Testis (tissue), 5 donors: ENCODE measurements around the gene RFC3. TPM values are rescaled to one million over a fixed set of nuclear protein-coding genes. Genes with fewer than 3 reads are reported as not detected.

ENCODE experiments used
- DNase-seq: peaks from one replicate; pipeline ENCODE4 v3.0.0-alpha.2; 2019
- H3K27ac ChIP-seq, 2 donors: fragments of 200-600 bp; sonication (generic); one replicate each; pipeline ENCODE4 v1.5.1; 2019
- H3K27me3 ChIP-seq: fragments of 200-600 bp; sonication (generic); one replicate; pipeline ENCODE4 v1.5.1; 2019
- H3K36me3 ChIP-seq: fragments of 200-600 bp; sonication (generic); one replicate; pipeline ENCODE4 v1.5.1; 2017; ENCODE audit warnings: low read depth; ENCODE audit errors: missing control alignments
- H3K4me1 ChIP-seq: fragments of 200-600 bp; sonication (generic); one replicate; pipeline ENCODE4 v1.5.1; 2019
- H3K4me3 ChIP-seq, 2 donors: fragments of 200-600 bp; sonication (generic); one replicate each; pipeline ENCODE4 v1.5.1; 2017 to 2019
- H3K9me3 ChIP-seq: fragments of 200-600 bp; sonication (generic); one replicate; pipeline ENCODE4 v1.5.1; 2017
- POLR2A ChIP-seq: fragments of 450-650 bp; IDR thresholded peaks from one replicate; pipeline ENCODE4 v1.6.1; 2017; ENCODE audit warnings: antibody characterized with exemption, mild to moderate bottlenecking, moderate library complexity
- WGBS, 2 donors: methylation state at CpG; one replicate each; pipeline ENCODE4 v1.1.5; 2018; 5-methylcytosine and 5-hydroxymethylcytosine counted together
- intact Hi-C: fragments of 100-400 bp; cut with DNase I; formaldehyde crosslinking; loops from one replicate; pipeline ENCODE4 v1.15.1; 2023; ENCODE audit warnings: low total_unique reads
- long read RNA-seq, 2 donors: transcript quantifications; one replicate each; lab custom pipeline, GENCODE V29; 2026
- polyA plus RNA-seq: library from polyadenylated mRNA; stranded (reverse); fragments of 350-450 nt; fragmentation: Illumina TruSeq; extraction: RNeasy Lipid Tissue Mini Kit (QIAGEN cat#74804); gene quantifications from one replicate; pipeline ENCODE4 v1.2.3, GENCODE V29; 2014; ENCODE audit warnings: low read depth, low replicate concordance; ENCODE audit not compliant: insufficient read depth
- total RNA-seq, 2 donors: library from RNA; depleted of rRNA; stranded (reverse); fragments of >200 nt; gene quantifications; one replicate each; pipeline ENCODE4 v1.2.3, GENCODE V29; 2016
- TF ChIP-seq, protein P1 (sequence below), 3 experiments: fragments of 450-650 bp in 2 of 3; fragments of 200-600 bp in 1 of 3; sonication (generic) in 1 of 3; IDR thresholded peaks; one replicate each; pipeline ENCODE4 v1.5.1; 2016 to 2019; ENCODE audit warnings: antibody characterized with exemption in 3 of 3, mild to moderate bottlenecking in 2 of 3, moderate library complexity in 1 of 3

The RFC3 gene
- total RNA-seq (10 to 100 TPM; 35.1 to 42.2 TPM), polyA plus RNA-seq (20.2 TPM)
- long read RNA-seq, donor 1, transcript RFC3-201 (9 exons, 2,402 nt): major isoform, 7 of 14 reads
- long read RNA-seq, donor 1, partial matches to known transcripts: 7 of 14 reads
- long read RNA-seq, donor 1, other reads (novel, unspliced or antisense): 0 of 14 reads
- long read RNA-seq, donor 2, transcript RFC3-201 (9 exons, 2,402 nt): major isoform, 12 of 12 reads
- long read RNA-seq, donor 2, partial matches to known transcripts: 0 of 12 reads
- long read RNA-seq, donor 2, other reads (novel, unspliced or antisense): 0 of 12 reads

DNA sequence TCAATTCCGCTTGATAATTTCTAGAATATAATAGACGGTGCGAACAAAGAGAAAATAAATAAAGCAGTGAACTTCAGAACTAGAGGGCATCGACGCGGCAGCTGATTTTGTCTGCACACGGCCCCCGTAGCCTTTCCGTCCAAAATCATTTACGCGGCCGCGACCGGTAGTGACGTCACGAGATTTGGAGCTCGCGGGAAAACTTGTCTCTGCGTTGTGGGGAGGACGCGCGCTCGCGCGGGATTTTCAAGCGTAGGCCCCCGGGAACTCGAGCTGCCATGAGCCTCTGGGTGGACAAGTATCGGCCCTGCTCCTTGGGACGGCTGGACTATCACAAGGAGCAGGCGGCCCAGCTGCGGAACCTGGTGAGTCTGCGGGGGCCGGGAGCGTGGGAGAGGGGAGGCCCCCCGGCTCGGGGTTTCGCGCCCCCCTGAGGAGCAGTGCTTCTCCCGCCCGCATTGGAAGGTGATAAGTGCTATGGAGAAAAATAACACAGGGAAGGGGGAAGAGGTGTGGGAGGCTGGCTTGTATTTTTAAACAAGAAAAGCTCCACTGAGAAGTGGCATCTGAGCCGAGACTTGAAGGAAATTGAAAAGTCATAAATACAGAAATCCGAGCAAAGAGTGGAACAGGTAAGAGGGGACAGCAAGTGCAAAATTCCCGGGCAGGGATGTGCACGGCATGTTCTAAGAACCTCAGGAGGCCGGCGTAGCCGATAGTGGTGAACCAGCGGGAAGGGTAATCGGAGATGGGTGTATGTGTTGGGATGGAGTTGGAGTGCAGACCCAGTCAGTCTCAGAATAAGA is at the start of gene RFC3:
RFC3 (plus strand) TSS at position 249 of the 806 bp plus-strand sequence; CDS start at position 279, 30 bp downstream.
- 0 to 1% methylated on average over 26 to 50 of the region's 50 CpGs for WGBS, 2 donors
- Histone ChIP-seq H3K36me3 (no peaks in the 10 kb centered on the region), H3K4me3 (peak within 1 kb of the TSS; percentile 76 to 77), H3K27ac (peak within 1 kb of the TSS; percentile 34 to 84), H3K4me1 (no peaks in the 10 kb centered on the region), H3K9me3 (no peaks in the 10 kb centered on the region), H3K27me3 (no peaks in the 10 kb centered on the region)
- DNase-seq: peak; percentile 98
- intact Hi-C loops: no loop called here
- peak; percentile 4 for TF ChIP-seq POLR2A
- TF ChIP-seq, protein P1, sequence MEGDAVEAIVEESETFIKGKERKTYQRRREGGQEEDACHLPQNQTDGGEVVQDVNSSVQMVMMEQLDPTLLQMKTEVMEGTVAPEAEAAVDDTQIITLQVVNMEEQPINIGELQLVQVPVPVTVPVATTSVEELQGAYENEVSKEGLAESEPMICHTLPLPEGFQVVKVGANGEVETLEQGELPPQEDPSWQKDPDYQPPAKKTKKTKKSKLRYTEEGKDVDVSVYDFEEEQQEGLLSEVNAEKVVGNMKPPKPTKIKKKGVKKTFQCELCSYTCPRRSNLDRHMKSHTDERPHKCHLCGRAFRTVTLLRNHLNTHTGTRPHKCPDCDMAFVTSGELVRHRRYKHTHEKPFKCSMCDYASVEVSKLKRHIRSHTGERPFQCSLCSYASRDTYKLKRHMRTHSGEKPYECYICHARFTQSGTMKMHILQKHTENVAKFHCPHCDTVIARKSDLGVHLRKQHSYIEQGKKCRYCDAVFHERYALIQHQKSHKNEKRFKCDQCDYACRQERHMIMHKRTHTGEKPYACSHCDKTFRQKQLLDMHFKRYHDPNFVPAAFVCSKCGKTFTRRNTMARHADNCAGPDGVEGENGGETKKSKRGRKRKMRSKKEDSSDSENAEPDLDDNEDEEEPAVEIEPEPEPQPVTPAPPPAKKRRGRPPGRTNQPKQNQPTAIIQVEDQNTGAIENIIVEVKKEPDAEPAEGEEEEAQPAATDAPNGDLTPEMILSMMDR (IDR thresholded peaks at IDR 0.05): peak in 1 of 3 experiments; percentile 18

- intact Hi-C loops: no loop called here
These were observed 46.7 kb upstream of the RFC3 start for GRCh38 chr13:33771296-33771695.

DNA sequence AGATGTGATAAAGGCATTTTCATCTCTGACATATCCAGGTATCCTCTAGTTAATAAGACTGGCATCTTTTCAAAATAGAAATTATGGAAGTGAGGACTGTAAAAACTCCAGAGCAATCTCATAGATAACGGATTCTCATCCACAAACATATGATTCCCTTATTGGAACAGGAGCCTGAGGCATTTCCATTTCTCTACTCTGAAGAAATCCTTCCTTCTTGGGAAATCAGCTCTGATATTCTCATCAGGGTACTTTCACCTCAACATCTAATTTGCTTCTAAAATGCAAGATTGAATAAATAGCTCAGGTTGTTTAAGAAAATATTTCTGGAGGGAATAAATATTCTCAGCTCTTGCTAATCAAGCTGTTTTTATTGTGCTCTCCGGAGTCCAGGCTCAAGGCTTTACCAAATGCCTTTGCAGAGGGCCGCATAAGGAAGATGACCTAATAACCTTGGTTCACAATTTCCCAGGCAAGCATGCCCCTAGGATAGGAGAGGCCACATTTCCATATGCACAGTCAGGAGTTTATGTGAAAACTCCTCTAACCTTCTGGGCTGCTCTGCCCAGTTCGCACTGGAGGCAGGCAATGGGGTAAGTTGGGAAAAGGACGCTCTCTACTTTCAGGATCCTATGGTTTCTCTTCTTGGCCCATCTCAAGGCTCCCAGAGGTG is 44.0 kb upstream of the RFC3 start:
- H3K9me3 ChIP-seq: no peaks in the 10 kb centered on the region
- intact Hi-C loops: no loop called here
- TF ChIP-seq, protein P1 (IDR thresholded peaks at IDR 0.05): no peak
- TF ChIP-seq POLR2A: no peak
- DNase-seq: no peak
- no peak overlapping the region for H3K4me3 ChIP-seq
- H3K4me1 ChIP-seq: peaks cover 3% of the 10 kb centered on the region
- H3K27me3 ChIP-seq: no peaks in the 10 kb centered on the region
- H3K36me3 ChIP-seq: no peaks in the 10 kb centered on the region
- no peak overlapping the region for H3K27ac ChIP-seq
- 64 to 66% methylated on average over 5 of the region's 5 CpGs for WGBS, 2 donors

More at GRCh38 chr13:33771296-33771695, 46.7 kb upstream of the RFC3 start:
- no peak for DNase-seq
- no peak overlapping the region for H3K27ac ChIP-seq
- H3K36me3 ChIP-seq: no peaks in the 10 kb centered on the region
- TF ChIP-seq POLR2A: no peak
- TF ChIP-seq, protein P1 (IDR thresholded peaks at IDR 0.05): no peak
- no peaks in the 10 kb centered on the region for H3K27me3 ChIP-seq
- no peak overlapping the region for H3K4me3 ChIP-seq
- 49 to 66% methylated on average over 2 of the region's 2 CpGs for WGBS, 2 donors
- H3K4me1 ChIP-seq: peaks cover 3% of the 10 kb centered on the region
- no peaks in the 10 kb centered on the region for H3K9me3 ChIP-seq

DNA sequence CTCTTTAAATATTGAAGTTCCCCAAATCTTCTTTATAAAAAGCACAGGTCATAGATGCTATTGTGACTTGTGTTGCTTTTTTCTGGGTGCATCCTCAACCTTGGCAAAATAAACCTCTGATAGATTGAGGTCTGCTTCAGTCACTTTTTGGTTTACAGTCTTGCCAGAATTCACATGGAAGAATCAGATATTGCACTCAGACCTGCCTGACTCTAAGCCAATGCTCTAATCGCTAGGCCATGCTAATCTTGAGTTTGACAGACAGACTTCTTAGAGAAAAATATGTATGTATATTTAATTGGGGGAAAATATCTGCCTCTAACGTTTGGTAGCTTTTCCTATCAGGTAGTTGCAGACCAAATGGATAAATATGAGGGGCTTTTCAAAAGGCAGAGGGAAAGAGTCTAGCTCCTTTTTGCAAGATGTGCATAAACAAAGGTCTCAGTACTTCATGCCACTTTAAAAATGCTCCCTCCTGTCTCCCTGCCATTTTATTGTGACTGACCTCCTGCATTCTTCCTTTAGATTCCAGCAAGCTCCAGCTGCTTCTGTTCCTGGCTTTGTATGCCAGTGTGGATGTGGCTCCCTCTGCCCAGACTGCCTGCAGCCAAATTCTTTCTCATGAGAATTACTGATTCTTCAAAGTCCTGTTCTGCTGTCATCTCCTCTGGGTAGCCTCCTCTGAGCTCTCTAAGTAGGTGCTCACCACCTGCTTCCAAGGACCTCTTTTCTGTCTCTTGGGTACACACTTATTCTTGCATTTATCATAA is 42.4 kb upstream of the RFC3 start:
- WGBS, 2 donors: 44 to 55% methylated on average over 2 of the region's 2 CpGs
- DNase-seq: no peak
- H3K4me1 ChIP-seq: peaks cover 3% of the 10 kb centered on the region
- no peaks in the 10 kb centered on the region for H3K27me3 ChIP-seq
- no peaks in the 10 kb centered on the region for H3K36me3 ChIP-seq
- H3K4me3 ChIP-seq: no peak overlapping the region
- intact Hi-C loops: no loop called here
- H3K9me3 ChIP-seq: no peaks in the 10 kb centered on the region
- TF ChIP-seq POLR2A: no peak
- TF ChIP-seq, protein P1 (IDR thresholded peaks at IDR 0.05): no peak
- no peak overlapping the region for H3K27ac ChIP-seq
